Activated CD8-positive, alpha-beta memory T cell treated with anti-CD3 and anti-CD28 coated beads for 1 hour (primary cell): ENCODE results near the gene ASB18.
"Not testable (repeated sequence)": the region's sequence is repeated elsewhere in the genome, so short reads cannot be mapped to it uniquely, and the experiment has no call there.

Source experiments
- DNase-seq, 2 donors: peaks; one replicate each; pipeline ENCODE4 v3.0.0-alpha.2; 2020; ENCODE audit warnings: low read depth in 1 of 2; ENCODE audit errors: extremely low read depth in 1 of 2

Gene ASB18

GRCh38 chr2:236286873-236287545 lies 22.8 kb upstream of the ASB18 start:
- no peak for DNase-seq

- DNase-seq, result no peak
These were observed 20.0 kb upstream of the ASB18 start for GRCh38 chr2:236284208-236284607.

GRCh38 chr2:236282406-236282805 lies 18.2 kb upstream of the ASB18 start:
- DNase-seq, result no peak

GRCh38 chr2:236281423-236281822 lies 17.2 kb upstream of the ASB18 start:
- DNase-seq, result no peak

- DNase-seq, result no peak
These were observed 8.9 kb upstream of the ASB18 start for GRCh38 chr2:236273126-236273525.

- no peak for DNase-seq
These were observed 7.6 kb upstream of the ASB18 start for GRCh38 chr2:236271851-236272250.

- DNase-seq, result not testable (repeated sequence)
These were observed 5.7 kb upstream of the ASB18 start for GRCh38 chr2:236269876-236270275.

- no peak for DNase-seq
These were observed 1.5 kb upstream of the ASB18 start for GRCh38 chr2:236265675-236266074.

GRCh38 chr2:236262238-236262637 lies 2.0 kb downstream of the ASB18 start:
- DNase-seq, result no peak

GRCh38 chr2:236261452-236261851 lies 2.8 kb downstream of the ASB18 start:
- DNase-seq, result no peak

GRCh38 chr2:236259371-236259770 lies 4.8 kb downstream of the ASB18 start:
- no peak for DNase-seq

GRCh38 chr2:236257575-236257974 lies 6.6 kb downstream of the ASB18 start:
- DNase-seq, result no peak

- DNase-seq, result no peak
These were observed 7.1 kb downstream of the ASB18 start for GRCh38 chr2:236257136-236257535.

- no peak for DNase-seq
These were observed 7.7 kb downstream of the ASB18 start for GRCh38 chr2:236256366-236256985.

- no peak for DNase-seq
These were observed 9.5 kb downstream of the ASB18 start for GRCh38 chr2:236254674-236255073.

- no peak for DNase-seq
These were observed 10.2 kb downstream of the ASB18 start for GRCh38 chr2:236254001-236254400.

GRCh38 chr2:236252602-236253001 lies 11.6 kb downstream of the ASB18 start:
- DNase-seq, result no peak

GRCh38 chr2:236250909-236251579 lies 13.2 kb downstream of the ASB18 start:
- DNase-seq, result no peak

- no peak for DNase-seq
These were observed 13.9 kb downstream of the ASB18 start for GRCh38 chr2:236250286-236250685.

GRCh38 chr2:236249066-236249465 lies 15.1 kb downstream of the ASB18 start:
- no peak for DNase-seq

GRCh38 chr2:236246711-236247246 lies 17.4 kb downstream of the ASB18 start:
- DNase-seq, result no peak

GRCh38 chr2:236244256-236244655 lies 19.9 kb downstream of the ASB18 start:
- DNase-seq, result no peak
